ENCODE results near the gene THOC2. TPM values are rescaled to one million over a fixed set of nuclear protein-coding genes. Genes with fewer than 3 reads are reported as not detected.
"Not testable (repeated sequence)": the region's sequence is repeated elsewhere in the genome, so short reads cannot be mapped to it uniquely, and the experiment has no call there.

Gene THOC2
- total RNA-seq, 2 donors from 2014 or later: 48.0 to 76.2 TPM

DNA sequence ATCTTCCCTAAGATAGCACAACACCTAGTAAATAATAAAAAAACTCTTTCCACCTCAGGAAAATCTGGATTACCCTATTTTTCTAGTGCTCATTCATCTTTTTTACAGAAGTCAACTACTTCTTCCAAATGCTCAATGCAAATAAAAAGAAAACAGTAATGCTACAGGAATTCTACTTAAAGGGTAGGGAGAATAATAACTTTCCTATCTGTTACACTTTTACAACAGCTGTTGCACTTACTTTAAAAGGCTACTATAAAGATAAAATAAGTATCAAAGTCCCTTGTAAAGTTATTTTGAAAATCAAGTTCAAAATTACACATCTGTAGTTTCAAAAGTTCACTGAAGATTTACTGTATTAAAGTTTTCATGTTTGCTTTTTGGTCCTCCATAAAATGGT lies 37.6 kb downstream of the THOC2 start:
- no peak for DNase-seq (ENCODE audit: low spot score)
- H3K27me3 ChIP-seq (replicated peaks; ENCODE audit: insufficient read depth): no peaks in the 10 kb centered on the region
- no peaks in the 10 kb centered on the region for H3K36me3 ChIP-seq
- H3K9me3 ChIP-seq: no peaks in the 10 kb centered on the region
- H3K4me1 ChIP-seq (replicated peaks): no peaks in the 10 kb centered on the region
- H3K4me3 ChIP-seq: no peak overlapping the region
- intact Hi-C loops (cut with DNase I): no loop called here
- no peak overlapping the region for H3K27ac ChIP-seq
- TF ChIP-seq, protein P1, sequence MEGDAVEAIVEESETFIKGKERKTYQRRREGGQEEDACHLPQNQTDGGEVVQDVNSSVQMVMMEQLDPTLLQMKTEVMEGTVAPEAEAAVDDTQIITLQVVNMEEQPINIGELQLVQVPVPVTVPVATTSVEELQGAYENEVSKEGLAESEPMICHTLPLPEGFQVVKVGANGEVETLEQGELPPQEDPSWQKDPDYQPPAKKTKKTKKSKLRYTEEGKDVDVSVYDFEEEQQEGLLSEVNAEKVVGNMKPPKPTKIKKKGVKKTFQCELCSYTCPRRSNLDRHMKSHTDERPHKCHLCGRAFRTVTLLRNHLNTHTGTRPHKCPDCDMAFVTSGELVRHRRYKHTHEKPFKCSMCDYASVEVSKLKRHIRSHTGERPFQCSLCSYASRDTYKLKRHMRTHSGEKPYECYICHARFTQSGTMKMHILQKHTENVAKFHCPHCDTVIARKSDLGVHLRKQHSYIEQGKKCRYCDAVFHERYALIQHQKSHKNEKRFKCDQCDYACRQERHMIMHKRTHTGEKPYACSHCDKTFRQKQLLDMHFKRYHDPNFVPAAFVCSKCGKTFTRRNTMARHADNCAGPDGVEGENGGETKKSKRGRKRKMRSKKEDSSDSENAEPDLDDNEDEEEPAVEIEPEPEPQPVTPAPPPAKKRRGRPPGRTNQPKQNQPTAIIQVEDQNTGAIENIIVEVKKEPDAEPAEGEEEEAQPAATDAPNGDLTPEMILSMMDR (IDR thresholded peaks at IDR 0.05): no peak
- TF ChIP-seq POLR2A (IDR thresholded peaks at IDR 0.05) (no peak), POLR2AphosphoS5 (IDR thresholded peaks at IDR 0.05) (no peak)

DNA sequence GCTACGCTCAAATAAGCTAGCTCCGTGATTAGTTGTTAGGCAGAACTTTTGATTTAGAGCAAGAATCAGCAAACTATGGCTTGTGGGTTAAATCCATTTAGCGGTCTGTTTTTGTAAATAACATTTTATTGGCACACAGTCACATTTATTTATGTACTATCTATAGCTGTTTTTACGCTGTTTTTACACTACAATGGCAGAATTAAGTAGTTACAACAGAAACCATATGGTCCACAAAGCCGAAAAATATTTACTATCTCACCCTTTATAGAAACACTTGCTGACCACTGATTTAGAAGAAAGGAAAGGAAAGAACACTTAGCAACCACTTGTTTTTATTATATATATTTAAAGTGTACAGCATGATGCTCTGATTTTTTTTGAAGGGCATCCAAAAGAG lies 41.1 kb downstream of the THOC2 start:
- Histone ChIP-seq H3K36me3 (no peaks in the 10 kb centered on the region), H3K27ac (no peak overlapping the region), H3K9me3 (no peaks in the 10 kb centered on the region), H3K4me1 (replicated peaks) (no peaks in the 10 kb centered on the region), H3K27me3 (replicated peaks; ENCODE audit: insufficient read depth) (no peaks in the 10 kb centered on the region), H3K4me3 (no peak overlapping the region)
- no peak for DNase-seq (ENCODE audit: low spot score)
- TF ChIP-seq POLR2AphosphoS5 (IDR thresholded peaks at IDR 0.05) (no peak), POLR2A (IDR thresholded peaks at IDR 0.05) (no peak)
- TF ChIP-seq, protein P1 (IDR thresholded peaks at IDR 0.05): no peak
- intact Hi-C loops (cut with DNase I): no loop called here
- WGBS: 97% methylated on average over 5 of the region's 5 CpGs

DNA sequence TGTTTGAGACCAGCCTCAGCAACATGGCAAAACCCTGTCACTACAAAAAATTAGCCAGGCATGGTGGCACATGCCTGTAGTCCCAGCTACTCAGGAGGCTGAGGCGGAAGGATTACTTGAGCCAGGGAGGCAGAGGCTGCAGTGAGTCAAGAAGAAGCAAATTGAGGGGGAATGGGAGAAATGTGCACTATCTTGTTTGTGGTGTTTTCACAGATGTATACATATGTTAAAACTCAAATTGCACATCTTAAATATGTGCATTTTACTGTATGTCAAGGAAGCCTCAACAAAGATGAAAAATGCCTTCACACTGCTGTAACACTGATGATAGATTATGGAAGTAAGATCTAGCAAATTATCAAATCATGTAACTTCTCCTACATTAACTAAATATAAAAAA lies 44.3 kb downstream of the THOC2 start:
- TF ChIP-seq POLR2AphosphoS5 (IDR thresholded peaks at IDR 0.05) (no peak), POLR2A (IDR thresholded peaks at IDR 0.05) (no peak)
- TF ChIP-seq, protein P1 (IDR thresholded peaks at IDR 0.05): no peak
- DNase-seq (ENCODE audit: low spot score): no peak
- Histone ChIP-seq H3K27me3 (replicated peaks; ENCODE audit: insufficient read depth) (no peaks in the 10 kb centered on the region), H3K4me1 (replicated peaks) (no peaks in the 10 kb centered on the region), H3K27ac (no peak overlapping the region), H3K4me3 (no peak overlapping the region), H3K9me3 (no peaks in the 10 kb centered on the region), H3K36me3 (no peaks in the 10 kb centered on the region)
- intact Hi-C loops (cut with DNase I): no loop called here
- WGBS: 100% methylated on average over 1 of the region's 1 CpG

DNA sequence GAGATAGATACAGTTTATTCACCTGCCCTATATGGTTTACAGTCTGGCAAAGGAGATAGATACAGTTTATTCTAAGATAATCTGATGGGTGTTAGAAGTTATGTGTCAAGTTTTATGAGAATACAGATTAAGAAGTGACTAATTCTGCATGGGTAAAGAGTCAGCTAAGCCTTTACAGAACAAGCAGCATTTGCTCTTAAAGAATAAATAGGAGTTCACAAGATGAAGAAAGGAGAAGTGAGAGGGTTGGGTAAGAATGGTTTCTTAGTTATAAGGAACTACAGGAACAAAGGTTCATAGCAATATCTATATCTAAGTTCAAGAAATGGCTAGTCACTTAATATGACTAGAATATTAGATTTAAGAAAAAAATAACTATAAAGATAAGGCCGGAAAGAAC lies 47.6 kb downstream of the THOC2 start:
- DNase-seq (ENCODE audit: low spot score): no peak
- WGBS: 80% methylated on average over 1 of the region's 1 CpG
- Histone ChIP-seq H3K27me3 (replicated peaks; ENCODE audit: insufficient read depth) (no peaks in the 10 kb centered on the region), H3K4me1 (replicated peaks) (no peaks in the 10 kb centered on the region), H3K4me3 (no peak overlapping the region), H3K9me3 (no peaks in the 10 kb centered on the region), H3K27ac (no peak overlapping the region), H3K36me3 (no peaks in the 10 kb centered on the region)
- intact Hi-C loops (cut with DNase I): no loop called here
- no peak for TF ChIP-seq POLR2AphosphoS5 (IDR thresholded peaks at IDR 0.05)
- TF ChIP-seq, protein P1 (IDR thresholded peaks at IDR 0.05): no peak
- no peak for TF ChIP-seq POLR2A (IDR thresholded peaks at IDR 0.05)

DNA sequence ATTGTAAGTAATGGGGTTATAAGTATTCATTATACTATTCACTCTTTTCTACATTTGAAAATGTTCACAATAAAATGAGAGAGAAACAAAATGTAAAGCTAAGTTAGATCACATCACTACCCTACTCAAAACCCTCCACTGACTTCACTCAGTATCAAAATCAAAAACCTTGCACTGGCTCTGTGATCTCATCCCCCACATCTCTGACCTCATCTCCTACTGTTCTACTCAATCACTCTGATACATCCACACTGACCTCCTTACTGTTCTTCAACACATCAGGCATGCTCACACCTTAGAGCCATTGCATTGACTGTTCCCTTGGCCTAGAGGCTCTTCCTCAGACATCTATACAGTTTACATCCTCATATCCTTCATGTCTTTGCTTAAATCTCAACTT lies 50.7 kb downstream of the THOC2 start:
- no peak for DNase-seq (ENCODE audit: low spot score)
- Histone ChIP-seq H3K36me3 (no peaks in the 10 kb centered on the region), H3K27ac (no peak overlapping the region), H3K4me1 (replicated peaks) (no peaks in the 10 kb centered on the region), H3K4me3 (no peak overlapping the region), H3K9me3 (no peaks in the 10 kb centered on the region), H3K27me3 (replicated peaks; ENCODE audit: insufficient read depth) (no peaks in the 10 kb centered on the region)
- TF ChIP-seq, protein P1 (IDR thresholded peaks at IDR 0.05): no peak
- TF ChIP-seq POLR2AphosphoS5 (IDR thresholded peaks at IDR 0.05) (no peak), POLR2A (IDR thresholded peaks at IDR 0.05) (no peak)
- intact Hi-C loops (cut with DNase I): no loop called here

DNA sequence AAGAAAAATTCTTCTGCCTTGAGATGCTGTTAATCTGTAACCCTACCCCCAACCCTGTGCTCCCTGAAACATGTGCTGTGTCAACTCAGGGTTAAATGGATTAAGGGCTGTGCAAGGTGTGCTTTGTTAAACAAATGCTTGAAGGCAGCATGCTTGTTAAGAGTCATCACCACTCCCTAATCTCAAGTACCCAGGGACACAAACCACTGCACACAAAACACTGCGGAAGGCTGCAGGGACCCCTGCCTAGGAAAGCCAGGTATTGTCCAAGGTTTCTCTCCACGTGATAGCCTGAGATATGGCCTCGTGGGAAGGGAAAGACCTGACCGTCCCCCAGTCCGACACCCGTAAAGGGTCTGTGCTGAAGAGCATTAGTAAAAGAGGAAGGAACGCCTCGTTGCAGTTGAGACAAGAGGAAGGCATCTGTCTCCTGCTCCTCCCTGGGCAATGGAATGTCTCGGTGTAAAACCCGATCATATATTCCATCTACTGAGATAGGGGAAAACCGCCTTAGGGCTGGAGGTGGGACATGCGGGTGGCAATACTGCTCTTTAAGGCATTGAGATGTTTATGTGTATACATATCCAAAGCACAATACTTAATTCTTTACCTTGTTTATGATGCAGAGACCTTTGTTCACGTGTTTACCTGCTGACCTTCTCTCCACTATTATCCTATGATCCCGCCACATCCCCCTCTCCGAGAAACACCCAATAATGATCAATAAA lies 53.0 kb downstream of the THOC2 start:
- WGBS: 91% methylated on average over 14 of the region's 15 CpGs
- intact Hi-C loops (cut with DNase I); H3K36me3 ChIP-seq; H3K9me3 ChIP-seq; H3K4me3 ChIP-seq; H3K27me3 ChIP-seq (replicated peaks; ENCODE audit: insufficient read depth); H3K4me1 ChIP-seq (replicated peaks); H3K27ac ChIP-seq; DNase-seq (ENCODE audit: low spot score): not testable (repeated sequence)

All from prostate gland (tissue), 2 donors.